Measurements from ENCODE around the gene AK5.

The AK5 gene

GRCh38 chr1:77271852-77272580 lies 9.8 kb upstream of the AK5 start:
- no peak for TF ChIP-seq EZH2phosphoT487 (IDR thresholded peaks at IDR 0.05; ENCODE audit: low read length)
- no peak for TF ChIP-seq EZH2 (optimal IDR thresholded peaks at IDR 0.05; ENCODE audit: low read depth, low read length)
- TF ChIP-seq CTCF (IDR thresholded peaks at IDR 0.05; ENCODE audit: low read length): no peak
- no peak overlapping the region for H3K4me2 ChIP-seq (ENCODE audit: low read depth, low read length)

GRCh38 chr1:77273891-77274290 lies 7.9 kb upstream of the AK5 start:
- Histone ChIP-seq H3K9ac (ENCODE audit: low read length) (no peak overlapping the region), H3K79me2 (ENCODE audit: low read length) (no peaks in the 10 kb centered on the region), H3K9me2 (replicated peaks; ENCODE audit: insufficient read depth, low read length) (no peaks in the 10 kb centered on the region), H3K4me3 (ENCODE audit: low read length) (no peak overlapping the region), H3K36me3 (replicated peaks; ENCODE audit: insufficient read depth, low read length) (no peaks in the 10 kb centered on the region), H4K20me1 (ENCODE audit: insufficient read depth, low read length) (no peaks in the 10 kb centered on the region), H3F3A (ENCODE audit: insufficient read depth, low read length) (no peaks in the 10 kb centered on the region), H3K4me1 (ENCODE audit: low read length) (no peaks in the 10 kb centered on the region), H3K4me2 (ENCODE audit: low read depth, low read length) (no peak overlapping the region), H3K27ac (ENCODE audit: low read length) (no peak overlapping the region), H3K27me3 (replicated peaks; ENCODE audit: insufficient read depth, low read length) (no peaks in the 10 kb centered on the region), H3K9me3 (replicated peaks; ENCODE audit: insufficient read depth, low read length) (no peaks in the 10 kb centered on the region), H2AFZ (ENCODE audit: low read length) (no peak overlapping the region)
- TF ChIP-seq EZH2 (optimal IDR thresholded peaks at IDR 0.05; ENCODE audit: low read depth, low read length) (no peak), CTCF (IDR thresholded peaks at IDR 0.05; ENCODE audit: low read length) (no peak), EZH2phosphoT487 (IDR thresholded peaks at IDR 0.05; ENCODE audit: low read length) (no peak)
- DNase-seq: no peak

More at GRCh38 chr1:77271852-77272580, 9.8 kb upstream of the AK5 start:
- Histone ChIP-seq H3F3A (ENCODE audit: insufficient read depth, low read length) (no peaks in the 10 kb centered on the region), H3K27me3 (replicated peaks; ENCODE audit: insufficient read depth, low read length) (no peaks in the 10 kb centered on the region), H3K27ac (ENCODE audit: low read length) (no peak overlapping the region), H3K4me1 (ENCODE audit: low read length) (no peaks in the 10 kb centered on the region), H3K36me3 (replicated peaks; ENCODE audit: insufficient read depth, low read length) (no peaks in the 10 kb centered on the region), H3K9ac (ENCODE audit: low read length) (no peak overlapping the region), H3K9me2 (replicated peaks; ENCODE audit: insufficient read depth, low read length) (no peaks in the 10 kb centered on the region), H4K20me1 (ENCODE audit: insufficient read depth, low read length) (no peaks in the 10 kb centered on the region), H2AFZ (ENCODE audit: low read length) (no peak overlapping the region), H3K79me2 (ENCODE audit: low read length) (no peaks in the 10 kb centered on the region), H3K9me3 (replicated peaks; ENCODE audit: insufficient read depth, low read length) (no peaks in the 10 kb centered on the region), H3K4me3 (ENCODE audit: low read length) (no peak overlapping the region)
- DNase-seq: no peak

GRCh38 chr1:77275194-77275593 lies 6.6 kb upstream of the AK5 start:
- Histone ChIP-seq H3K4me3 (ENCODE audit: low read length) (no peak overlapping the region), H3K9ac (ENCODE audit: low read length) (no peak overlapping the region), H3K36me3 (replicated peaks; ENCODE audit: insufficient read depth, low read length) (no peaks in the 10 kb centered on the region), H3K4me2 (ENCODE audit: low read depth, low read length) (no peak overlapping the region), H3K4me1 (ENCODE audit: low read length) (no peaks in the 10 kb centered on the region), H3K27me3 (replicated peaks; ENCODE audit: insufficient read depth, low read length) (no peaks in the 10 kb centered on the region), H3K9me3 (replicated peaks; ENCODE audit: insufficient read depth, low read length) (no peaks in the 10 kb centered on the region), H3K79me2 (ENCODE audit: low read length) (no peaks in the 10 kb centered on the region), H4K20me1 (ENCODE audit: insufficient read depth, low read length) (no peaks in the 10 kb centered on the region), H3K27ac (ENCODE audit: low read length) (no peak overlapping the region), H3F3A (ENCODE audit: insufficient read depth, low read length) (no peaks in the 10 kb centered on the region), H2AFZ (ENCODE audit: low read length) (no peak overlapping the region), H3K9me2 (replicated peaks; ENCODE audit: insufficient read depth, low read length) (no peaks in the 10 kb centered on the region)
- TF ChIP-seq CTCF (IDR thresholded peaks at IDR 0.05; ENCODE audit: low read length) (no peak), EZH2phosphoT487 (IDR thresholded peaks at IDR 0.05; ENCODE audit: low read length) (no peak), EZH2 (optimal IDR thresholded peaks at IDR 0.05; ENCODE audit: low read depth, low read length) (no peak)
- DNase-seq: no peak

All from MM.1S (cell line).